ENCODE data around the gene SNX15.
"Not testable (repeated sequence)": the region's sequence is repeated elsewhere in the genome, so short reads cannot be mapped to it uniquely, and the experiment has no call there.

The SNX15 gene

GRCh38 chr11:65027213-65028067 is at the start of gene SNX15:
Gene SNX15, plus strand, starts transcription at chr11:65027439. Its CDS starts 99 bp downstream, at chr11:65027538.
- Histone ChIP-seq H3K4me1 (ENCODE audit: control insufficient read depth, low read depth, low read length) (no peaks in the 10 kb centered on the region), H3K9me3 (ENCODE audit: control insufficient read depth, low read depth, low read length) (no peaks in the 10 kb centered on the region), H3K27me3 (ENCODE audit: control insufficient read depth, insufficient read depth, low read length) (no peaks in the 10 kb centered on the region), H3K36me3 (ENCODE audit: control insufficient read depth, low read depth, low read length) (no peaks in the 10 kb centered on the region), H3K4me3 (ENCODE audit: low read length) (peak within 1 kb of the TSS; percentile 79), H3K27ac (ENCODE audit: low read length) (no peak within 1 kb of the TSS), H3K9ac (ENCODE audit: low read length) (no peak within 1 kb of the TSS)

- H3K27me3 ChIP-seq (ENCODE audit: control insufficient read depth, insufficient read depth, low read length); H3K4me3 ChIP-seq (ENCODE audit: low read length); H3K9ac ChIP-seq (ENCODE audit: low read length); H3K9me3 ChIP-seq (ENCODE audit: control insufficient read depth, low read depth, low read length); H3K36me3 ChIP-seq (ENCODE audit: control insufficient read depth, low read depth, low read length); H3K27ac ChIP-seq (ENCODE audit: low read length); H3K4me1 ChIP-seq (ENCODE audit: control insufficient read depth, low read depth, low read length): not testable (repeated sequence)
Observed at GRCh38 chr11:64983339-64983738, 43.9 kb upstream of the SNX15 start.

GRCh38 chr11:64987998-64988854 is 39.0 kb upstream of the SNX15 start:
- Histone ChIP-seq H3K36me3 (ENCODE audit: control insufficient read depth, low read depth, low read length) (no peaks in the 10 kb centered on the region), H3K4me3 (ENCODE audit: low read length) (no peak overlapping the region), H3K27ac (ENCODE audit: low read length) (no peak overlapping the region), H3K9ac (ENCODE audit: low read length) (no peak overlapping the region), H3K9me3 (ENCODE audit: control insufficient read depth, low read depth, low read length) (no peaks in the 10 kb centered on the region), H3K4me1 (ENCODE audit: control insufficient read depth, low read depth, low read length) (no peaks in the 10 kb centered on the region), H3K27me3 (ENCODE audit: control insufficient read depth, insufficient read depth, low read length) (no peaks in the 10 kb centered on the region)

- Histone ChIP-seq H3K4me3 (ENCODE audit: low read length) (no peak overlapping the region), H3K4me1 (ENCODE audit: control insufficient read depth, low read depth, low read length) (no peaks in the 10 kb centered on the region), H3K27me3 (ENCODE audit: control insufficient read depth, insufficient read depth, low read length) (no peaks in the 10 kb centered on the region), H3K27ac (ENCODE audit: low read length) (no peak overlapping the region), H3K9ac (ENCODE audit: low read length) (no peak overlapping the region), H3K9me3 (ENCODE audit: control insufficient read depth, low read depth, low read length) (no peaks in the 10 kb centered on the region), H3K36me3 (ENCODE audit: control insufficient read depth, low read depth, low read length) (no peaks in the 10 kb centered on the region)
Observed at GRCh38 chr11:64989416-64989815, 37.8 kb upstream of the SNX15 start.

- Histone ChIP-seq H3K27ac (ENCODE audit: low read length) (no peak overlapping the region), H3K9ac (ENCODE audit: low read length) (no peak overlapping the region)
Observed at GRCh38 chr11:64990222-64990923, 36.9 kb upstream of the SNX15 start.

GRCh38 chr11:64994318-64994717 is 32.9 kb upstream of the SNX15 start:
- H3K4me3 ChIP-seq (ENCODE audit: low read length), result no peak overlapping the region
- no peaks in the 10 kb centered on the region for H3K9me3 ChIP-seq (ENCODE audit: control insufficient read depth, low read depth, low read length)
- H3K9ac ChIP-seq (ENCODE audit: low read length), result no peak overlapping the region
- no peaks in the 10 kb centered on the region for H3K27me3 ChIP-seq (ENCODE audit: control insufficient read depth, insufficient read depth, low read length)
- H3K27ac ChIP-seq (ENCODE audit: low read length), result no peak overlapping the region
- H3K36me3 ChIP-seq (ENCODE audit: control insufficient read depth, low read depth, low read length), result no peaks in the 10 kb centered on the region
- H3K4me1 ChIP-seq (ENCODE audit: control insufficient read depth, low read depth, low read length), result peaks cover 5% of the 10 kb centered on the region

More at GRCh38 chr11:64990222-64990923, 36.9 kb upstream of the SNX15 start:
- no peaks in the 10 kb centered on the region for H3K36me3 ChIP-seq (ENCODE audit: control insufficient read depth, low read depth, low read length)
- no peak overlapping the region for H3K4me3 ChIP-seq (ENCODE audit: low read length)
- H3K27me3 ChIP-seq (ENCODE audit: control insufficient read depth, insufficient read depth, low read length), result no peaks in the 10 kb centered on the region
- H3K9me3 ChIP-seq (ENCODE audit: control insufficient read depth, low read depth, low read length), result no peaks in the 10 kb centered on the region
- no peaks in the 10 kb centered on the region for H3K4me1 ChIP-seq (ENCODE audit: control insufficient read depth, low read depth, low read length)

- Histone ChIP-seq H3K36me3 (ENCODE audit: control insufficient read depth, low read depth, low read length) (no peaks in the 10 kb centered on the region), H3K4me3 (ENCODE audit: low read length) (peak overlapping the region; percentile 13), H3K9ac (ENCODE audit: low read length) (no peak overlapping the region), H3K27ac (ENCODE audit: low read length) (no peak overlapping the region), H3K9me3 (ENCODE audit: control insufficient read depth, low read depth, low read length) (no peaks in the 10 kb centered on the region), H3K27me3 (ENCODE audit: control insufficient read depth, insufficient read depth, low read length) (no peaks in the 10 kb centered on the region), H3K4me1 (ENCODE audit: control insufficient read depth, low read depth, low read length) (peaks cover 5% of the 10 kb centered on the region)
Observed at GRCh38 chr11:64996327-64996709, 30.9 kb upstream of the SNX15 start.

- Histone ChIP-seq H3K36me3 (ENCODE audit: control insufficient read depth, low read depth, low read length) (no peaks in the 10 kb centered on the region), H3K27ac (ENCODE audit: low read length) (no peak within 1 kb of the TSS), H3K4me3 (ENCODE audit: low read length) (peak within 1 kb of the TSS; percentile 13), H3K27me3 (ENCODE audit: control insufficient read depth, insufficient read depth, low read length) (no peaks in the 10 kb centered on the region), H3K9me3 (ENCODE audit: control insufficient read depth, low read depth, low read length) (no peaks in the 10 kb centered on the region), H3K4me1 (ENCODE audit: control insufficient read depth, low read depth, low read length) (peaks cover 5% of the 10 kb centered on the region), H3K9ac (ENCODE audit: low read length) (no peak within 1 kb of the TSS)
Observed at GRCh38 chr11:64996710-64997380, 30.4 kb upstream of the SNX15 start, which contains the start of gene BATF2. Gene BATF2, minus strand, starts transcription at chr11:64996971. Its CDS starts 57 bp downstream, at chr11:64996914.

- peaks cover 5% of the 10 kb centered on the region for H3K4me1 ChIP-seq (ENCODE audit: control insufficient read depth, low read depth, low read length)
- H3K27ac ChIP-seq (ENCODE audit: low read length), result no peak overlapping the region
Observed at GRCh38 chr11:64998141-64998540, 29.1 kb upstream of the SNX15 start.

GRCh38 chr11:64998690-64999431 is 28.4 kb upstream of the SNX15 start:
- Histone ChIP-seq H3K36me3 (ENCODE audit: control insufficient read depth, low read depth, low read length) (no peaks in the 10 kb centered on the region), H3K27ac (ENCODE audit: low read length) (no peak overlapping the region), H3K27me3 (ENCODE audit: control insufficient read depth, insufficient read depth, low read length) (no peaks in the 10 kb centered on the region), H3K9me3 (ENCODE audit: control insufficient read depth, low read depth, low read length) (no peaks in the 10 kb centered on the region), H3K4me1 (ENCODE audit: control insufficient read depth, low read depth, low read length) (peaks cover 5% of the 10 kb centered on the region), H3K9ac (ENCODE audit: low read length) (no peak overlapping the region), H3K4me3 (ENCODE audit: low read length) (no peak overlapping the region)

More at GRCh38 chr11:64998141-64998540, 29.1 kb upstream of the SNX15 start:
- Histone ChIP-seq H3K9ac (ENCODE audit: low read length) (no peak overlapping the region), H3K9me3 (ENCODE audit: control insufficient read depth, low read depth, low read length) (no peaks in the 10 kb centered on the region), H3K27me3 (ENCODE audit: control insufficient read depth, insufficient read depth, low read length) (no peaks in the 10 kb centered on the region), H3K4me3 (ENCODE audit: low read length) (no peak overlapping the region), H3K36me3 (ENCODE audit: control insufficient read depth, low read depth, low read length) (no peaks in the 10 kb centered on the region)
